ENCODE measurements around the gene TAS2R46.

DNA sequence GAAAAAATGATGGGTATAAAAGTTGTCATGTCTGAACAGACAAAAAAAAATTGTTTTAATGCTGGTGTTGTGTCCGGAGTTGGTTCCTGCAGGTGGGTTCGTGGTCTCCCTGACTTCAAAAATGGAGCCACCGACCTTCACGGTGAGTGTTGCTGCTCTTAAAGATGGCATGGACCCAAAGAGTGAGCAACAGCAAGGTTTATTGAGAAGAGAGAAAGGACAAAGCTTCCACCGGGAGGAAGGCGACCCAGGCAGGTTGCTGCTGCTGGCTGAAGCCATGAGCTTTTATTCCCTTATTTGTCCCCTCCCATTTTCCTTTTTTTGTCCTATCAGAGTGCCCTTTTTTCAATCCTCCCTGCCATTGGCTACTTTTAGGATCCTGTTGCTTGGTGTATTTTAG, 30.8 kb downstream of the TAS2R46 start, which contains the start of gene TAS2R31:
- TF ChIP-seq POLR2A (IDR thresholded peaks at IDR 0.05), result no peak
- TF ChIP-seq, protein P1, sequence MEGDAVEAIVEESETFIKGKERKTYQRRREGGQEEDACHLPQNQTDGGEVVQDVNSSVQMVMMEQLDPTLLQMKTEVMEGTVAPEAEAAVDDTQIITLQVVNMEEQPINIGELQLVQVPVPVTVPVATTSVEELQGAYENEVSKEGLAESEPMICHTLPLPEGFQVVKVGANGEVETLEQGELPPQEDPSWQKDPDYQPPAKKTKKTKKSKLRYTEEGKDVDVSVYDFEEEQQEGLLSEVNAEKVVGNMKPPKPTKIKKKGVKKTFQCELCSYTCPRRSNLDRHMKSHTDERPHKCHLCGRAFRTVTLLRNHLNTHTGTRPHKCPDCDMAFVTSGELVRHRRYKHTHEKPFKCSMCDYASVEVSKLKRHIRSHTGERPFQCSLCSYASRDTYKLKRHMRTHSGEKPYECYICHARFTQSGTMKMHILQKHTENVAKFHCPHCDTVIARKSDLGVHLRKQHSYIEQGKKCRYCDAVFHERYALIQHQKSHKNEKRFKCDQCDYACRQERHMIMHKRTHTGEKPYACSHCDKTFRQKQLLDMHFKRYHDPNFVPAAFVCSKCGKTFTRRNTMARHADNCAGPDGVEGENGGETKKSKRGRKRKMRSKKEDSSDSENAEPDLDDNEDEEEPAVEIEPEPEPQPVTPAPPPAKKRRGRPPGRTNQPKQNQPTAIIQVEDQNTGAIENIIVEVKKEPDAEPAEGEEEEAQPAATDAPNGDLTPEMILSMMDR (IDR thresholded peaks at IDR 0.05), result no peak
